NT2/D1 (cell line): Measurements from ENCODE around the gene CDH12.
"Not testable (repeated sequence)": the region's sequence is repeated elsewhere in the genome, so short reads cannot be mapped to it uniquely, and the experiment has no call there.

Source experiments
- DNase-seq: peaks from one replicate; pipeline ENCODE4 v3.0.0-alpha.2; 2011; ENCODE audit warnings: low read depth, low spot score
- H3K27me3 ChIP-seq: 2 replicates; pipeline ENCODE4 v1.6.0; 2011; ENCODE audit warnings: mild to moderate bottlenecking; ENCODE audit not compliant: insufficient read length, insufficient read depth
- H3K36me3 ChIP-seq: 2 replicates; pipeline ENCODE4 v1.6.1; 2011; ENCODE audit warnings: mild to moderate bottlenecking, low read length, mixed read lengths; ENCODE audit not compliant: insufficient read depth, insufficient read length
- H3K4me1 ChIP-seq: 2 replicates; pipeline ENCODE4 v1.5.1; 2011; ENCODE audit not compliant: insufficient read depth, insufficient read length
- H3K4me3 ChIP-seq: 2 replicates; pipeline ENCODE4 v1.5.1; 2011; ENCODE audit warnings: low read depth; ENCODE audit not compliant: insufficient read length
- H3K9ac ChIP-seq: 2 replicates; pipeline ENCODE4 v1.6.0; 2011; ENCODE audit warnings: low read depth; ENCODE audit not compliant: insufficient read length
- H3K9me3 ChIP-seq: 2 replicates; pipeline ENCODE4 v1.5.1; 2011; ENCODE audit warnings: mild to moderate bottlenecking, low read length; ENCODE audit not compliant: insufficient read depth
- SUZ12 ChIP-seq: IDR thresholded peaks from 2 replicates; pipeline ENCODE4 v1.6.1; 2011; ENCODE audit not compliant: insufficient read length, insufficient read depth; ENCODE audit errors: extremely low read depth
- YY1 ChIP-seq: IDR thresholded peaks from 2 replicates; pipeline ENCODE4 v1.6.1; 2011; ENCODE audit not compliant: insufficient read length, insufficient read depth
- ZNF274 ChIP-seq: IDR thresholded peaks from 2 replicates; pipeline ENCODE4 v1.6.1; 2011; ENCODE audit warnings: mild to moderate bottlenecking, low read depth, low read length

CDH12 gene

DNA sequence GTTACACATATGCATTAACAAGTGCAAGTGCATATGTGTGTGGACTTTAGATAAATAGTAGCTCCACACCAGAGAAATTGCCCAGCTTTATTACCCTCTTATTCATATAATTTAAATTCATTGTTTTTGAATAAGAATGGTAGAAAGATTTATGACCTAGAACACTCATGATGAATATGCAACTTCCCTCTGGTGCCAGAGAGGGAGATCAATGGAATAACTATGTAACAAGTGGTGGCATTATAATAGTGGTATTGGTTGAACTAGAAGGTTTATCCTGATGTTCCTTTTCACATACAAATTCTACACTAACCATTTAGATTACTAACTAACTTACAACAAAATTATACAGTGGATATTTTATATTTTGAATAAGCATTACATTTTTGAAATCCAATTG, 607.4 kb downstream of the CDH12 start:
- no peak overlapping the region for H3K4me3 ChIP-seq
- TF ChIP-seq ZNF274 (no peak), YY1 (no peak), SUZ12 (no peak)
- no peak for DNase-seq
- no peaks in the 10 kb centered on the region for H3K27me3 ChIP-seq
- no peaks in the 10 kb centered on the region for H3K4me1 ChIP-seq
- no peaks in the 10 kb centered on the region for H3K36me3 ChIP-seq
- no peaks in the 10 kb centered on the region for H3K9me3 ChIP-seq
- no peak overlapping the region for H3K9ac ChIP-seq

DNA sequence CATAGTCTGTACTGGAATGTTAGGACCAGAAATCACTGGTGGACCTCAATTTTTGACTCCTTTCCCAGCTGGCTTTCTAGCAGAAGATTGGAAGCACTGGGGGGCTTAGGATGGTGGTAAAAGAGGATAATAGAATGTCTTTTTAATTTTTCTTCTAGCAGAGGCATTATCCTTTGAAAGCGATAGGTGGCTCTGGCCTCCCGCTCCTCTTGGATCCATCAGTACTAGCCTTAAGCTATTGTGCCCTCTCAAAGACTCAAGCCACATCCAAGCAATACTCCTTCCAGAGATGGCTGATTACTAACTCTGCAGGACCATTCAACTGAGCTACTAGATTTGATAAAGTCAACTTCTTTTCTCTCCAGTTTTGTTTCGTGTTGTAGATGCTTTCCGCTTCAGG, 610.6 kb downstream of the CDH12 start:
- Histone ChIP-seq H3K4me1 (no peaks in the 10 kb centered on the region), H3K27me3 (no peaks in the 10 kb centered on the region), H3K36me3 (no peaks in the 10 kb centered on the region), H3K4me3 (no peak overlapping the region), H3K9ac (no peak overlapping the region), H3K9me3 (no peaks in the 10 kb centered on the region)
- no peak for DNase-seq
- TF ChIP-seq YY1 = no peak
- no peak for TF ChIP-seq SUZ12
- TF ChIP-seq ZNF274 = no peak

DNA sequence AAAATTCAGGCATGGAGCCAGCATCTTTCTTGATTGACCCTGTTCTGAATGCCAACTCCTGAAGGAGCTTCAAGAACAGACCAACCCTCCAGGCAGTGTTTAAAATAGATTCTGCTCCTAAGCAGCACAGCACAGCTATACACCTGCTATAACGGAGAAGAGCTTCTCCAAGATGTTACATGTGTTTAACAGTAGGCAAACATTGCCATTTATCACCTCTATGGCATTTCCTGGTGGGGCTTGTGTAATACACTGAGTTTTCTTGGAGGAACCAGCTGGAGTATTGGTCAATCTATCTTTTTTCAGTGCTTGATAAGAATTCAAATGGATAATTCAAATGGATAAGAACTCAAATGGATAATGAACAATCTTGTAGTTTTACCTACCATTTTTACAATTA, 615.1 kb downstream of the CDH12 start:
- Histone ChIP-seq H3K4me1 (no peaks in the 10 kb centered on the region), H3K36me3 (no peaks in the 10 kb centered on the region), H3K9ac (no peak overlapping the region), H3K4me3 (no peak overlapping the region), H3K27me3 (no peaks in the 10 kb centered on the region), H3K9me3 (no peaks in the 10 kb centered on the region)
- no peak for DNase-seq
- TF ChIP-seq YY1 (no peak), ZNF274 (no peak), SUZ12 (no peak)

DNA sequence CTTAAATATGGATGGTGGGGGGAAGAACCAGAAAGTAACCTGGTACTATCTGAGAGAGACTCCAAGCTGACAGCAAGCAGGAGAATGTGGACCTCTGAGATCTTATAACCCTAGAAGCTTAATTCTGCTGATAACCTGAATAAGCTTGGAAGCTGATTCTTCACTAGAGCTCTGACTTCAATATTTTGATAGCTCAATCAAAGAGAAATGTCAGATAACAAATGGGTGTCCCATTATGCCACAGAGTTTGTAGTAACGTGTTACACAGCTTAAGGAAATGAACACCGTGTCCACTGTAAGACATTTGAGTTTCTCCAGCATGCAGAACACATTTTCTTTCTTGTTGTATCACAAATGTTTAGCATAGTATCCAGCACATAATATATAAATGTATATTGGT, 626.7 kb downstream of the CDH12 start:
- H3K36me3 ChIP-seq = no peaks in the 10 kb centered on the region
- no peak overlapping the region for H3K9ac ChIP-seq
- no peaks in the 10 kb centered on the region for H3K27me3 ChIP-seq
- DNase-seq = no peak
- no peaks in the 10 kb centered on the region for H3K9me3 ChIP-seq
- no peak overlapping the region for H3K4me3 ChIP-seq
- TF ChIP-seq YY1 (no peak), ZNF274 (no peak), SUZ12 (no peak)
- no peaks in the 10 kb centered on the region for H3K4me1 ChIP-seq

DNA sequence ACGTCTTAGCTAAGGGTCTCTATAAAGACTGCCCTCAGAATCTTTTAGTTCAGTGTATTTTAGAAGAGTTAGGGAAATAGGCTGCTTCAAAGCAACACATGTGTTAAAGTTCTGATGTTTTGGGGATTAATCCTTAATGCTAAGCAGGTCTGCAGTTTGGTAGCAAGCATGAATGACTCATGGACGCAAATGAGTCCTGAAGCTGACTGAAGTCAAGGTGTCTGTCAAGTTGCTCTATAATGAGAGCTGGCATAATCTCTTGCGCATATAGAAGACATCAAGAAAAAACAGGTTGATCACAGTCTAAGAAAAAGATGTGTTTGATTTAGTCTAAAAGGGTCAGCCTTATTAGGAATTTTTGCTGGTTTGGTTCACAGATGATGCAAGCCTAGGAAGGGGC, 630.1 kb downstream of the CDH12 start:
- Histone ChIP-seq H3K9ac (no peak overlapping the region), H3K27me3 (no peaks in the 10 kb centered on the region), H3K4me1 (no peaks in the 10 kb centered on the region), H3K4me3 (no peak overlapping the region), H3K36me3 (no peaks in the 10 kb centered on the region), H3K9me3 (no peaks in the 10 kb centered on the region)
- no peak for TF ChIP-seq ZNF274
- TF ChIP-seq YY1 = no peak
- DNase-seq = no peak

DNA sequence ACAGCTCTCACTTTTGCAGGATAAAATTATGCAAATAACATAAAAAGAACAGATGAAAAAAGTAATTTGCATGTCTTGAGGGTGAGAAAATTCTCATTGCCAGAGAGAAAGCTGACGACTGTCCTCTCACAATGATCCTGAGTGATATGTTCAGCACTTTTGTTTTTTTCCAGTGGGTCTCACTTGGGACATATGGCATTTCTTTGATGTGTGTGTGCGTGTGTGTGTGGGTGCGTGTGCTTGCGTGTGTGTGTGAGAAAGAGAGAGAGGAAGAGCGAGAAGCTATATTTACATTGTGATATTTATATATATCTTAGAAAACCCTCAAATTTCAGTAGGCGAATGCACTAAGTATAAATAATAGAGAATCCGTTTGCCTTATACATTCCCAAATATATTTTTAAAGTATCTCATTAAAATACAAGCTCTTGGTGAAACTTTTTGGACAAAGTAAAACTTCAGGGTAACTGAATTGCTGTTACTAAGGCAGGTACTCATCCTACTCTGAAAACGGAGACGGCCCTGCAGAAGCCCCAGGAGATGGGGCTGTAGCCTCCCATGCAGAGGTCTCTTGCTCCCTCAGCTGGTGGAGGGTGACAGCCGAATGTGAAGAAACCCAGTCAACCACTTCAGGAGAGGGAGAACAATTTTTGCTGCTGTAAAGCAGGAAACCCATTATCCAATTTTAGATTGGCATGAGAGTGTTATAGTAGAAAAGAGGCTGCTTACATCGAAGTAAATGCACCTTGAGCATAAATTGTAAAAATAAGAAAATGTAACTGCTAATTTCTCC, 639.2 kb downstream of the CDH12 start:
- H3K9me3 ChIP-seq, H3K9ac ChIP-seq, H3K27me3 ChIP-seq, H3K36me3 ChIP-seq, H3K4me1 ChIP-seq, H3K4me3 ChIP-seq: not testable (repeated sequence)
- peak; percentile 5 for DNase-seq

DNA sequence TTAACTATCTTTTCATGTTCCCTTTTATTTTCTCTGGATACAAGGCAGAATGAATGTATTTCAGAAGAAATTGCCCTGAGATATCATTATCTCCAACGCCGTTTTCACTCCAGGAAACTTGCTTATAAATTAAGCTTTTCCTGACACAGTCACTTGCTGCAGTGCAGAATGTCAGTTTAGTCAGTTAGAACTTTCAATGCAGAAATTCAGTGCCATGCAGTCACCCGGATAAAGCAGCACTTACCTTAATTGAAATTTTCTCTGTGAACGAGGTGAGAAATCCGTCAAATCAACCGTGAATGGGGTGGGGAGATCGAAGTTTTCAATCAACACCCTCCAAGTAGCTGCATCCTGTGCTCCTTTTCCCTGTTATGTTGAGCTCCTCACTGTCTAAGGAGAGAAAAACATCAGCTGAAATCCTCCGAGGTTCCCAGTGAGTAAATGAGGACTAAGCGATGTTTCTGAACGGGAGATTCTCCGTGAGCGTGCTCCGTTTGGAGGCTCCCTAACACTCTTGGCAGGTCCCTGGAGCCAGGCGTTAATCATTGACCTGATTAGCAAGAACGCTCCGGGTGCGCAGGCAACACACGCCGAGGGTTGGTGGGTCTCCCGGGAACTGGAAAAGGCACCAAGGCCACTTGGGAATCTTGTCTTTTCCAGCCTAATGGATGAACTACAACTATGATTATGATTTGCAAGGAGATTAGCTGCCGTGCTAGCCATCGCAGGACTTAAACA, 640.7 kb downstream of the CDH12 start:
- H3K9me3 ChIP-seq, DNase-seq, H3K36me3 ChIP-seq, H3K4me1 ChIP-seq, H3K4me3 ChIP-seq, H3K9ac ChIP-seq, H3K27me3 ChIP-seq: not testable (repeated sequence)

DNA sequence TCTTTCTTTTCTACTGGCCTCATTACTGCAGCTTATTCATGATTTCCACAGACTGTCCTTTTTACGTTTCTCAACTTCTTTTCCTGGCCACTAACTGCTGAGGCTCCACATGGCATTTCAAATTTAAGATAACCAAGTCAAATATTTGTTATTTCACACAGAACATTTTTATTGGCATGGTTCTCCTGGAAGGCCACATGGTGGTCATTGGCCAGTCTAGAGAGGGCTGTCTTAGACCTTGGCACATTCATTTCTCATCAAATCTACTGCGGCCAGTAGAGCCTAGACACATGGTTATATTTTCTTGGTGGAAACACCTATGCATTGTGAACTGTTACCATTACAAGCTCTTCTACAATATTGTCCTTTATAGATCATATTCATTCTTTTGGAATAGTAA, 644.7 kb downstream of the CDH12 start:
- H3K9me3 ChIP-seq, H3K27me3 ChIP-seq, H3K4me3 ChIP-seq, DNase-seq, H3K36me3 ChIP-seq, H3K4me1 ChIP-seq, H3K9ac ChIP-seq: not testable (repeated sequence)

DNA sequence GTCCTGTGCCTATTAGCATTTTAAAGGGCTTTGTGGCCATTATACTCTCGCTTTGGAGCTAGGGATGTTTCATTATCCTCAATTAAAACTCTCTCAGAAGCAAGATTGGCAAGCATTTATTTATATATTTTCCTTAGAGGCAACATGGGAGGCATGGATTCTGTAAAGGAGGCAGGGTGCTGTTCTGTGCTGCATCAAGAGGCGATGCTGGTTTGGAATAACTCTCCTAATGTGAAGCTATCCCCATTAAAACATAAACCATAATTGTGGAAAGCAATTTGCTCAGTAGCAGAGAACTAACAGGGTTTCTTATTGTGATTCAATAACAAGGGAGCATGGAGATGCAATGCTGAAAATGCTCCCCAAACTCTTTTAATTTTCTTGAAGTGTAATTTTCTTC, 664.5 kb downstream of the CDH12 start:
- H3K27me3 ChIP-seq, H3K4me3 ChIP-seq, H3K4me1 ChIP-seq, H3K36me3 ChIP-seq, H3K9me3 ChIP-seq, H3K9ac ChIP-seq, DNase-seq: not testable (repeated sequence)

DNA sequence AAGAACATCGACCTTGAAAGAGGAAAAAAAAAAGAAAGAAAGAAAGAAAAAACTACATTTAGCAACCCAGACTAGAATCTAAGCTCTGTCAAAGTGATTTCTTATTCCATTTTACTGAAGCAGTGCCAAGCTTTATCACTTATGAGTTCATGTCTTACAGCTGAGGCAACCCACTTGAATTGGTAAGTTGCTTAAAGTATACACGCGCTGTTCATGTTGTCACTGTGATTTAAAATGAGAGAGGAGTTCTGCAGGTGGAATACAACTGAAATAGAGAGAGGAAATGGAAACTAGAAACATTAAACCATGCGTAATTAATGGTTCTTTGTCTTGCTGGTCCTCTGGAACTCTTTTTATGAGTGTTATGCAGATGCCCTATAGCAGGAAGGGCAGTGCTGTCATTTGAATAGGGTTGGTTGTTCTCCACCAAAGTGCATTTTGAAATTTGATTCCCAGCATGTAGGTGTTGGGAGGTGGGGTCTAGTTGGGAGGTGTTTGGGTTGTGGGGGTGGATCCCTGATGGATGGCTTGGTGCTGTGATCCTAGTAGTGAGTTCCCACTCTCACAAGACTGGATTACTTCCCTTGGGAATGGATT, 665.4 kb downstream of the CDH12 start:
- H3K9me3 ChIP-seq, H3K4me3 ChIP-seq, H3K27me3 ChIP-seq, H3K9ac ChIP-seq, H3K36me3 ChIP-seq, H3K4me1 ChIP-seq, DNase-seq: not testable (repeated sequence)
